ENCODE data around the gene CLRN2.

CLRN2 gene

GRCh38 chr4:17544831-17545234, 29.9 kb downstream of the CLRN2 start:
- Histone ChIP-seq H3K27me3 (ENCODE audit: insufficient read depth, insufficient read length) (no peaks in the 10 kb centered on the region), H3K9ac (ENCODE audit: insufficient read length, low read depth) (no peak overlapping the region), H3K9me3 (ENCODE audit: insufficient read depth, low read length) (no peaks in the 10 kb centered on the region), H3K4me1 (ENCODE audit: insufficient read depth, insufficient read length) (peaks cover 3% of the 10 kb centered on the region), H3K4me3 (ENCODE audit: insufficient read length, low read depth) (no peak overlapping the region), H3K36me3 (ENCODE audit: insufficient read depth, insufficient read length, low read length) (no peaks in the 10 kb centered on the region)
- no peak for DNase-seq (ENCODE audit: low read depth, low spot score)
- TF ChIP-seq ZNF274 (IDR thresholded peaks at IDR 0.05; ENCODE audit: low read depth, low read length) (no peak), SUZ12 (IDR thresholded peaks at IDR 0.05; ENCODE audit: extremely low read depth, insufficient read depth, insufficient read length) (no peak), YY1 (IDR thresholded peaks at IDR 0.05; ENCODE audit: insufficient read depth, insufficient read length) (no peak)

- Histone ChIP-seq H3K4me3 (ENCODE audit: insufficient read length, low read depth) (no peak overlapping the region), H3K36me3 (ENCODE audit: insufficient read depth, insufficient read length, low read length) (no peaks in the 10 kb centered on the region), H3K4me1 (ENCODE audit: insufficient read depth, insufficient read length) (peaks cover 3% of the 10 kb centered on the region), H3K9ac (ENCODE audit: insufficient read length, low read depth) (no peak overlapping the region), H3K27me3 (ENCODE audit: insufficient read depth, insufficient read length) (no peaks in the 10 kb centered on the region), H3K9me3 (ENCODE audit: insufficient read depth, low read length) (no peaks in the 10 kb centered on the region)
- DNase-seq (ENCODE audit: low read depth, low spot score), result no peak
- no peak for TF ChIP-seq ZNF274 (IDR thresholded peaks at IDR 0.05; ENCODE audit: low read depth, low read length)
- no peak for TF ChIP-seq SUZ12 (IDR thresholded peaks at IDR 0.05; ENCODE audit: extremely low read depth, insufficient read depth, insufficient read length)
- TF ChIP-seq YY1 (IDR thresholded peaks at IDR 0.05; ENCODE audit: insufficient read depth, insufficient read length), result no peak
These were observed 30.6 kb downstream of the CLRN2 start for GRCh38 chr4:17545374-17546140.

- peaks cover 3% of the 10 kb centered on the region for H3K4me1 ChIP-seq (ENCODE audit: insufficient read depth, insufficient read length)
- H3K36me3 ChIP-seq (ENCODE audit: insufficient read depth, insufficient read length, low read length), result no peaks in the 10 kb centered on the region
- no peaks in the 10 kb centered on the region for H3K9me3 ChIP-seq (ENCODE audit: insufficient read depth, low read length)
- no peak overlapping the region for H3K4me3 ChIP-seq (ENCODE audit: insufficient read length, low read depth)
- DNase-seq (ENCODE audit: low read depth, low spot score), result no peak
- H3K27me3 ChIP-seq (ENCODE audit: insufficient read depth, insufficient read length), result no peaks in the 10 kb centered on the region
- TF ChIP-seq ZNF274 (IDR thresholded peaks at IDR 0.05; ENCODE audit: low read depth, low read length) (no peak), SUZ12 (IDR thresholded peaks at IDR 0.05; ENCODE audit: extremely low read depth, insufficient read depth, insufficient read length) (no peak), YY1 (IDR thresholded peaks at IDR 0.05; ENCODE audit: insufficient read depth, insufficient read length) (no peak)
- H3K9ac ChIP-seq (ENCODE audit: insufficient read length, low read depth), result no peak overlapping the region
These were observed 31.3 kb downstream of the CLRN2 start for GRCh38 chr4:17546222-17546621.

- Histone ChIP-seq H3K4me3 (ENCODE audit: insufficient read length, low read depth) (no peak overlapping the region), H3K4me1 (ENCODE audit: insufficient read depth, insufficient read length) (peaks cover 3% of the 10 kb centered on the region), H3K27me3 (ENCODE audit: insufficient read depth, insufficient read length) (no peaks in the 10 kb centered on the region), H3K9me3 (ENCODE audit: insufficient read depth, low read length) (no peaks in the 10 kb centered on the region), H3K9ac (ENCODE audit: insufficient read length, low read depth) (no peak overlapping the region), H3K36me3 (ENCODE audit: insufficient read depth, insufficient read length, low read length) (no peaks in the 10 kb centered on the region)
- DNase-seq (ENCODE audit: low read depth, low spot score), result no peak
- no peak for TF ChIP-seq ZNF274 (IDR thresholded peaks at IDR 0.05; ENCODE audit: low read depth, low read length)
- TF ChIP-seq YY1 (IDR thresholded peaks at IDR 0.05; ENCODE audit: insufficient read depth, insufficient read length), result no peak
- TF ChIP-seq SUZ12 (IDR thresholded peaks at IDR 0.05; ENCODE audit: extremely low read depth, insufficient read depth, insufficient read length), result no peak
These were observed 31.7 kb downstream of the CLRN2 start for GRCh38 chr4:17546678-17547077.

GRCh38 chr4:17550549-17550948, 35.6 kb downstream of the CLRN2 start:
- Histone ChIP-seq H3K27me3 (ENCODE audit: insufficient read depth, insufficient read length) (no peaks in the 10 kb centered on the region), H3K36me3 (ENCODE audit: insufficient read depth, insufficient read length, low read length) (no peaks in the 10 kb centered on the region), H3K9me3 (ENCODE audit: insufficient read depth, low read length) (no peaks in the 10 kb centered on the region), H3K4me3 (ENCODE audit: insufficient read length, low read depth) (no peak overlapping the region), H3K4me1 (ENCODE audit: insufficient read depth, insufficient read length) (peaks cover 3% of the 10 kb centered on the region), H3K9ac (ENCODE audit: insufficient read length, low read depth) (no peak overlapping the region)
- TF ChIP-seq SUZ12 (IDR thresholded peaks at IDR 0.05; ENCODE audit: extremely low read depth, insufficient read depth, insufficient read length) (no peak), YY1 (IDR thresholded peaks at IDR 0.05; ENCODE audit: insufficient read depth, insufficient read length) (no peak), ZNF274 (IDR thresholded peaks at IDR 0.05; ENCODE audit: low read depth, low read length) (no peak)
- no peak for DNase-seq (ENCODE audit: low read depth, low spot score)

GRCh38 chr4:17552427-17552826, 37.5 kb downstream of the CLRN2 start:
- no peaks in the 10 kb centered on the region for H3K36me3 ChIP-seq (ENCODE audit: insufficient read depth, insufficient read length, low read length)
- no peak for TF ChIP-seq ZNF274 (IDR thresholded peaks at IDR 0.05; ENCODE audit: low read depth, low read length)
- no peak for TF ChIP-seq YY1 (IDR thresholded peaks at IDR 0.05; ENCODE audit: insufficient read depth, insufficient read length)
- TF ChIP-seq SUZ12 (IDR thresholded peaks at IDR 0.05; ENCODE audit: extremely low read depth, insufficient read depth, insufficient read length), result no peak
- no peak overlapping the region for H3K9ac ChIP-seq (ENCODE audit: insufficient read length, low read depth)
- no peaks in the 10 kb centered on the region for H3K4me1 ChIP-seq (ENCODE audit: insufficient read depth, insufficient read length)
- DNase-seq (ENCODE audit: low read depth, low spot score), result no peak
- no peaks in the 10 kb centered on the region for H3K27me3 ChIP-seq (ENCODE audit: insufficient read depth, insufficient read length)
- no peaks in the 10 kb centered on the region for H3K9me3 ChIP-seq (ENCODE audit: insufficient read depth, low read length)
- no peak overlapping the region for H3K4me3 ChIP-seq (ENCODE audit: insufficient read length, low read depth)

GRCh38 chr4:17554568-17554967, 39.6 kb downstream of the CLRN2 start:
- H3K4me3 ChIP-seq (ENCODE audit: insufficient read length, low read depth), result no peak overlapping the region
- no peaks in the 10 kb centered on the region for H3K9me3 ChIP-seq (ENCODE audit: insufficient read depth, low read length)
- no peaks in the 10 kb centered on the region for H3K36me3 ChIP-seq (ENCODE audit: insufficient read depth, insufficient read length, low read length)
- H3K9ac ChIP-seq (ENCODE audit: insufficient read length, low read depth), result no peak overlapping the region
- no peaks in the 10 kb centered on the region for H3K27me3 ChIP-seq (ENCODE audit: insufficient read depth, insufficient read length)
- no peak for DNase-seq (ENCODE audit: low read depth, low spot score)
- no peaks in the 10 kb centered on the region for H3K4me1 ChIP-seq (ENCODE audit: insufficient read depth, insufficient read length)
- no peak for TF ChIP-seq ZNF274 (IDR thresholded peaks at IDR 0.05; ENCODE audit: low read depth, low read length)
- TF ChIP-seq SUZ12 (IDR thresholded peaks at IDR 0.05; ENCODE audit: extremely low read depth, insufficient read depth, insufficient read length), result no peak
- no peak for TF ChIP-seq YY1 (IDR thresholded peaks at IDR 0.05; ENCODE audit: insufficient read depth, insufficient read length)
